Activated naive CD8-positive, alpha-beta T cell (primary cell): ENCODE data around the gene ADGRL3.

Experiments used
- H3K27ac Mint-ChIP-seq: one replicate; pipeline ENCODE4 v1.8.0; 2021; ENCODE audit warnings: mixed read lengths
- H3K27me3 Mint-ChIP-seq: one replicate; pipeline ENCODE4 v1.8.0; 2021; ENCODE audit warnings: mixed read lengths
- H3K36me3 Mint-ChIP-seq: one replicate; pipeline ENCODE4 v1.8.0; 2021; ENCODE audit warnings: mixed read lengths
- H3K4me1 Mint-ChIP-seq: one replicate; pipeline ENCODE4 v1.8.0; 2021; ENCODE audit warnings: low read depth, mixed read lengths
- H3K4me3 Mint-ChIP-seq: one replicate; pipeline ENCODE4 v1.8.0; 2021; ENCODE audit warnings: mild to moderate bottlenecking, mixed read lengths
- H3K9me3 Mint-ChIP-seq: one replicate; pipeline ENCODE4 v1.8.0; 2021; ENCODE audit warnings: low read depth, mixed read lengths

ADGRL3 gene

DNA sequence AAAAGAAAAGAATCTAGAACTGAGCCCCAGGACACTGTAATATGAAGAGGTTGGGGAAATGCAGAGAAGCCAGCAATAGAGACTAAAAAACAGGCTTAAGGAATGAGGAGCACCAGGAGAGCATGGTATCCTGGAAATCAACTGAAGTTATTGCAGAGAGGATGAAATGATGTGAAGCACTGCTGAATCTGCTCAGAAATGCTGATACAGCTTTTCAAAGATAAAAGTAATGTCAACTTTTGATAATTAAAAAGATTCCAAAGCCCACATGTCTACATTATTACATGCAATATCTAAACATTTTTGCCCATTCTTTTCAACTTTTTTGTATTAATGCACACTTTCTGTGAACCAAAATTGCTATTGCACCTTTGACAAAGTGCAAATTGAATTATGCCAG, 718.4 kb downstream of the ADGRL3 start:
- Mint-ChIP-seq H3K27ac (no peak overlapping the region), H3K36me3 (no peaks in the 10 kb centered on the region), H3K4me3 (no peak overlapping the region), H3K27me3 (no peaks in the 10 kb centered on the region), H3K9me3 (peaks cover 6% of the 10 kb centered on the region), H3K4me1 (no peaks in the 10 kb centered on the region)

DNA sequence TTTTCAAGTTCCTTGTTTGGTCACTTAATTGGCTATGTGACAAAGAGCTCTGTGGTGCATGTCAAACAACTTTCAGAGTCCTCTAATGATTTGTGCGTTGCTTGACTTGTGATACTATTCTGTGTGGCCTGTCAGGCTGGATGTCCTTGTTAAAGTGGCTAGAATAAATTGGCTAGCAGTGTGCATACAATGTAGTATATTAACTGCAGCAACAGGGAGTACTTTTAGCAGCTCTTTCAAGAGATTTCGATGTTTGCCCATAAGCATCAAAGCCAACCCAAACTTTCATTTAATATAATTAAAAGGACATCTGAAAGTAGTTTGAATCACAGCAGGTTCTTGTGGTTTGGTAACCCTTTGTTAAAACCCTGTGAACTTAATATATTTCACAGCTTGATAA, 718.9 kb downstream of the ADGRL3 start:
- Mint-ChIP-seq H3K4me1 (no peaks in the 10 kb centered on the region), H3K27ac (no peak overlapping the region), H3K27me3 (no peaks in the 10 kb centered on the region), H3K4me3 (no peak overlapping the region), H3K36me3 (no peaks in the 10 kb centered on the region), H3K9me3 (peaks cover 6% of the 10 kb centered on the region)

DNA sequence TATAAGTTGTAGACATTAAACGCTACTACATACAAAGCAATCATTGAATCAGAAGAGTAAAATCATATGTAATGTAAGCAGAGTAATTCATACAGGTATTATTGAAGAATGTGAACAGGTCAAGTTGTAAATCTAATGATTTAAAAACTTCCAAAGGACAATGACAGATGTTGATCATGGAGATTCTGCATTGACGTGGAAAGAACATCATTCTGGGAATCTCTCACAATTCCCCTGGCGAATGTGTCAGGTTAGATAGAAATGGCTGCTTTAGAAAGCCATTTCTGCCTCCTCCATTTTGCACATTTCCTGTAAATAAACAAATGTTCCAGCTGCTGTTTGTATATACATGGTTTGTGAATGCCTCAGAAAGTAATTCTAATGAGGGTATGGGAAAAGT, 719.4 kb downstream of the ADGRL3 start:
- Mint-ChIP-seq H3K27me3 (no peaks in the 10 kb centered on the region), H3K9me3 (peaks cover 6% of the 10 kb centered on the region), H3K27ac (no peak overlapping the region), H3K4me1 (no peaks in the 10 kb centered on the region), H3K4me3 (no peak overlapping the region), H3K36me3 (no peaks in the 10 kb centered on the region)

DNA sequence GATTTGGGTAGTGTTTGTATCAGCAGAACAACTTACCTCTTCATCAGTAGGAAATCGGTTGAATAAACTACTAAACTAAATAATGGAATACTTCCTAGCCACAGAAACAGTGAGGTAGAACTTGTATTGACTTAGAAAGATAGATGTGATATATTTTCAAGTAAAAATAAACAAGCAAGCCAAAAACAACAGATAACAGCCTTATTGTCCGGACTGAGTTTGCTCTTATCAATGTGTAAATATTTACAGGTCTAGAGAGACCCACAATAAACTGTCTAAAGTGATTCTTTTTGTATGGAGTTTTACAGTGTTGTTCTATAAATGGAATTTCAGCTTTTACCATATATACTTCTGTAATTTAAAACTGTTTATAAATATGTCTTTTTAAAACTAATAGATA, 721.8 kb downstream of the ADGRL3 start:
- Mint-ChIP-seq H3K27me3 (no peaks in the 10 kb centered on the region), H3K4me3 (no peak overlapping the region), H3K36me3 (no peaks in the 10 kb centered on the region), H3K4me1 (no peaks in the 10 kb centered on the region), H3K27ac (no peak overlapping the region), H3K9me3 (peaks cover 9% of the 10 kb centered on the region)

DNA sequence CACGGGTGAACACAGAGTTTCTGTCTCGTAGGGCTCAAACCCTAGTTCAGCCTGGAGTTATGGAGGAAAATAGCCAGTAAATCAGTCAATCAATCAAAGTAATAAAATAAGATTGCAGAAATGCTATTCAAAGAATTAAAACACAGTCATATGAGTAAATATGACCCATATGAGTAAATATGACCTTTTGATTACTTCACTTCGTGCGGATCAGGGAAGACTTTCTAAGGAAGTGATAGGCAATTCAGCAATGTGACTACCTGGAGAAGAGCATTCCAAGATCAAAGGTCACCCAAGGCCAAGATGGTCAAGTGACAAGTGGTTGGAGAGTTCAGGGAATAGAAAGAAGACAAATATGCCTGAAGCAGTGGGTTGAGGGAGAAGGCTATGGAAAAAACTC, 722.6 kb downstream of the ADGRL3 start:
- Mint-ChIP-seq H3K27ac (no peak overlapping the region), H3K9me3 (peaks cover 8% of the 10 kb centered on the region), H3K36me3 (no peaks in the 10 kb centered on the region), H3K4me3 (no peak overlapping the region), H3K4me1 (no peaks in the 10 kb centered on the region), H3K27me3 (no peaks in the 10 kb centered on the region)

DNA sequence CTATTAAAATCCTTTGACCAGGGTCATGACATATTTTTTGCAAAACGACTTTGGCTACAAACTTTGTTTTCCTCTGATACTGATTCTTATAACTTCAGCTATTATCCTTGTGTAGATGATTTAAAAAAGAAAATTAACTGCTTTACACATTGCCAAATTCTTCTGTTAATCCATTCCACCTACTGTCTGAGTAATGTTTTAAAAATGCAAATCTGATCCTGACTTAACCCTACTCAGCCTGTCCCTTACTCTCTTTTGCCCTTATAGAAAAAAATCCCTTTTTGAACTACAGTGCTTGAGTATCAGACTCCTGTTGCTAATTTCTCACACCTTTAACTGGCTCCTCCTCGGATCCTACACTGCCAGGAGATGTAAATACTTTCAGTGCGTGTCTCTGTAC, 723.1 kb downstream of the ADGRL3 start:
- H3K9me3 Mint-ChIP-seq, result peaks cover 4% of the 10 kb centered on the region
- no peak overlapping the region for H3K27ac Mint-ChIP-seq
- no peaks in the 10 kb centered on the region for H3K4me1 Mint-ChIP-seq
- no peak overlapping the region for H3K4me3 Mint-ChIP-seq
- no peaks in the 10 kb centered on the region for H3K27me3 Mint-ChIP-seq
- no peaks in the 10 kb centered on the region for H3K36me3 Mint-ChIP-seq

DNA sequence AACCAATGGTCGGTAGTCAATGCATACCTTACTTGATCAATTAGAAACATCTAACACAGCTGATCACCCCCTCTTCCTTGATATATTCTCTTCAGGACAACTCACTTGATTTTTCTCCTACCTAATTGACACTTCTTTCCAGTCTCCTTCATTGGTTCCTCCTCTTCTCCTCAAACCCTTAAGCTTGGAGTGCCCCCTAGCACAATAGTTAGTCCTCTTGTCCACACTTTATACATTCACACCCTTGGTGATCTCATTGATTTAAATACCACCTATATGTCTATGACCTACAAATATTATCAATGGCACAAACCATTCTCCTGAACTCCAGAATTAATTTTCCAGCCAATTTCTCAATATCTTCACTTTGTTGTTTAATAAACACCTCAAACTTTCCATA, 724.0 kb downstream of the ADGRL3 start:
- Mint-ChIP-seq H3K27ac (no peak overlapping the region), H3K36me3 (no peaks in the 10 kb centered on the region), H3K9me3 (peaks cover 3% of the 10 kb centered on the region), H3K27me3 (no peaks in the 10 kb centered on the region), H3K4me3 (no peak overlapping the region), H3K4me1 (no peaks in the 10 kb centered on the region)

DNA sequence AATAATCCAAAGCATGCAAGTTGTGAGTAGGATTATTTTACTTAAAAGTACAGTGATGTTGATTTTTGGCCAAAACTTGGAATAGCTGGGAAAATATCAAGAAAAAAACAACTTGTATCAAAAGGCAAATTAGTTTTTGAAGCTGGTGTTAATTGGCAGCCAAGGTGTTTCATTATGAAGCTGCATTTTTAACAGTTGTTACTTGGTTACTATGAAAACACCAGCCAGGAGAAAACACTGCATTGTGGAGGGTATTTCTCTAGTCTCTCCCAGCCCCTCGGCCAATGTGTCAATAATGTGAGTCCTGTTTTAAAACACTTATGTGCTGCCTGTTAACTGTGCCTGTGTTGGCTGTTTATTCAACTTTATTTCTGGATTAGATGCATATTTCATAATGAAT, 733.4 kb downstream of the ADGRL3 start:
- H3K27ac Mint-ChIP-seq, result no peak overlapping the region
- H3K4me3 Mint-ChIP-seq, result no peak overlapping the region
- no peaks in the 10 kb centered on the region for H3K36me3 Mint-ChIP-seq
- H3K27me3 Mint-ChIP-seq, result no peaks in the 10 kb centered on the region
- peaks cover 2% of the 10 kb centered on the region for H3K4me1 Mint-ChIP-seq
- peaks cover 3% of the 10 kb centered on the region for H3K9me3 Mint-ChIP-seq

DNA sequence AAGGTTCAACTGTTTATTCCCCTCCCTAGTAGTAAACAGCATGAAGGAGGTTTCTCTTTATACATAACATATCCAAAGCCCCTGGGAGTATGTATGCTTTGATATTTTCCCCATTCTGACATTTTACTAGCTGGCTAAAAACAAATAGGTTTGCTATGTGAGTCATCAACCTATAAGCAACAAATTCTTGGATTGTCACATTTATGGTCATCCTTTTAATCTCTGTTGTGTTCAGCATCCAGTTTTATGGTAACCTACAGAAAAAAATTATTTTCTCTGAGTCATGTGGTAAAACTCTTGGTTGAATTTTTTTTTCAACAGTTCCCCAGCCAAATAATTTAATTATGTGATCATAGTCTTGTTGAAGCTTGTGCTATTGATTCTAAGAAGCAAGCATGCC, 734.1 kb downstream of the ADGRL3 start:
- no peaks in the 10 kb centered on the region for H3K27me3 Mint-ChIP-seq
- no peaks in the 10 kb centered on the region for H3K36me3 Mint-ChIP-seq

DNA sequence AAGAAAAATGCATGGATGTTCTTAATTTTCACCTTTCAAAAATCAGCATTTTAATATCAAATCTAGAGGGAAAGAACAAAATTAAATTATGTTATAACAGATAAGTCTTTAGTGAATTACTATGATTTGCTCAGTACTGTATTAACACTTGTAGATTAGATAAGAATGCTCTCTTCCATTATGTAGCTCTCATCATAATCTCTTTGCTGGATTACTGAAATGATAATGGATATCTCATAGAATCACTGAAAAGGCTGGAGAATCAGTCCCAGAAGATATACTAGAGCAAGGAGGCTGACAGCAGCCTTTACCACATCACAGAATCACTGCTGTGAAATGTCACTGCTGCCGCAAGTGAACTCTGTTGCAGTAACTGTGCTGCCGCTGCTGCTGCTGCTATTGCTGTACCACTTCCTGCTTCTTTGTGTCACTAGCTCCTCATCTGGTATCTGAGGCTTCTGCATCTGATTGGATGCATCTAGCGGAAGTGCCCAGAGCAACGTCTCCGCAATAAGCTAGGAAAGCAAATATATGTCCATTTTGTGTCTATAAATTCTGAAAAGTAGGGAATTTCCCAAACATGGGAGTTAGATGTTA, 738.2 kb downstream of the ADGRL3 start:
- Mint-ChIP-seq H3K4me3 (no peak overlapping the region), H3K9me3 (peaks cover 3% of the 10 kb centered on the region), H3K4me1 (peaks cover 2% of the 10 kb centered on the region), H3K27me3 (no peaks in the 10 kb centered on the region), H3K27ac (no peak overlapping the region), H3K36me3 (no peaks in the 10 kb centered on the region)

More for the DNA sequence above, 734.1 kb downstream of the ADGRL3 start:
- H3K27ac Mint-ChIP-seq, result no peak overlapping the region
- H3K4me3 Mint-ChIP-seq, result no peak overlapping the region
- peaks cover 2% of the 10 kb centered on the region for H3K4me1 Mint-ChIP-seq
- H3K9me3 Mint-ChIP-seq, result peaks cover 3% of the 10 kb centered on the region

DNA sequence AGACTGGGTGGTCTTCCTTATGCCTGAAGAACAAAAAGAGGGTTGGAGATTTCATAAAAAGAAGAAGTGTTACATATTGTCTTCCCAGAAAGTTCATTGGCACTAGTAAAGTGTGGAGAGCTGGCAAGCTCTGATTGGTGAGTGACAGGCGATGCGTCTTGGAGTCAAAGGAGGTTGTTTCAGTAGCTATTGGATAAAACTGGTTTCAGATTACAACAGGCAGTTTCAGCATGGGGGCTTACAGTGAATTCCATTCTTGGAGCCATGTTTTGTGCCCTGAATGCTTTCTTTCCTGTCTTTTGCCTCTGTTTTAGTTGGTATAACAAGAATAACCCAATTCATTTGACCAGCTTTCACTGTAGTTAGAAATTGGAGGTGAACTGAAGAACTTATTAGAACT, 750.5 kb downstream of the ADGRL3 start:
- Mint-ChIP-seq H3K4me1 (no peaks in the 10 kb centered on the region), H3K36me3 (no peaks in the 10 kb centered on the region), H3K27ac (no peak overlapping the region), H3K4me3 (no peak overlapping the region), H3K27me3 (no peaks in the 10 kb centered on the region), H3K9me3 (peaks cover 11% of the 10 kb centered on the region)

DNA sequence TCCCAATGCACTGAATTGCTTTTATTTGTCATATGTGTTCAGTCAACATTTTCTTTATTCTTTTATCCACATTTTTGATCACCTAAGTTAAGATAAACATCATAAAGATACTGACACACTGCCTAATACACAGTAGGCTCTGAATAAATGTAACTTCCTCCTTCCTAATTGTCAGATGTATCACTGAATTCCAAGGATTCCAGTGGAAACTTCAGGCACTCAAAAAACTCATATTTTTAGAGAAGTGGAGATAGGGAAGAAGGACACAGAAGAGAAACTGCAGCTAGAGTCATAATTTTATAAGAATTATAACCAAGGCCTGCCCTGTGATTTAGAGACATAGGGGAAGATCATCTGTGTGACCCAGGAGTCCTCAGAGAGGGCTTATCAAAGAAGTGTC, 753.3 kb downstream of the ADGRL3 start:
- Mint-ChIP-seq H3K9me3 (peaks cover 11% of the 10 kb centered on the region), H3K4me3 (no peak overlapping the region), H3K4me1 (no peaks in the 10 kb centered on the region), H3K27ac (no peak overlapping the region), H3K36me3 (no peaks in the 10 kb centered on the region), H3K27me3 (no peaks in the 10 kb centered on the region)

DNA sequence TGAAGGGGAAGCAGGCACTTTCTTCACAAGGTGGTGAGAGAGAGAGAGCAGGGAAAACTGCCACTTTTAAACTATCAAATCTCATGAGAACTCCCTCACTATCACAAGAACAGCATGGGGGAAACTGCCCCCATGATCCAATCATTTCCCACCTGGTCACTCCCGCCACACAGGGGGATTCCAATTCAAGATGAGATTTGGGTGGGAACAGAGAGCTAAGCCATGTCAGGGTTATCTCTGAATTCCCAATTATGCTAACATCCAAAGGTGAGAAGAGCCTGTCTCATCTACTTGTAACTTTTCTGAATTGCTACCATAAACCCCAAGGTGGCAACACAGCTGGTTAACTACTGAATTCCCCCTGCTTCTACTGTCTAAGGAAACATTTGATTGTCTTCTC, 758.5 kb downstream of the ADGRL3 start:
- Mint-ChIP-seq H3K36me3 (no peaks in the 10 kb centered on the region), H3K9me3 (peaks cover 10% of the 10 kb centered on the region), H3K27me3 (no peaks in the 10 kb centered on the region), H3K4me1 (no peaks in the 10 kb centered on the region), H3K4me3 (no peak overlapping the region), H3K27ac (no peak overlapping the region)

DNA sequence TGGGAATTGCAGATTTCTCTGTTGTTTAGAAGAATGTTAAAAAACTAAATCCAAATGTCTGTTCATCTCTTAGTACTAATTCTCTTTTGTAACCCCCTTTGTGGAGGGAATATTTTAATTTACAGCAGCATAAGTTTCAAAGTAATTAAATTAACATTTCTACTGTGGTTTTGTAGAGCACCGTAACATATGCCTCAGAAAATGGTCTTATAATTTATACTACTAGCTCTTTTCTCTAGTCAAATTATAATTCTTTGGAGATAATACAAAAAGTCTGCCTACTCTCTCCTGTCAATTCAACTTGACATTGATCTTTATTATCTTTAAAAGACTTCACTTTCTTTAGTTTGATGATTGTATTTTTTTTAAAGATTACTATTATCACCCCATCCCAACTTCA, 759.0 kb downstream of the ADGRL3 start:
- H3K9me3 Mint-ChIP-seq, result peaks cover 10% of the 10 kb centered on the region
- H3K4me3 Mint-ChIP-seq, result no peak overlapping the region
- H3K4me1 Mint-ChIP-seq, result no peaks in the 10 kb centered on the region
- H3K27me3 Mint-ChIP-seq, result no peaks in the 10 kb centered on the region
- H3K27ac Mint-ChIP-seq, result no peak overlapping the region
- H3K36me3 Mint-ChIP-seq, result no peaks in the 10 kb centered on the region

DNA sequence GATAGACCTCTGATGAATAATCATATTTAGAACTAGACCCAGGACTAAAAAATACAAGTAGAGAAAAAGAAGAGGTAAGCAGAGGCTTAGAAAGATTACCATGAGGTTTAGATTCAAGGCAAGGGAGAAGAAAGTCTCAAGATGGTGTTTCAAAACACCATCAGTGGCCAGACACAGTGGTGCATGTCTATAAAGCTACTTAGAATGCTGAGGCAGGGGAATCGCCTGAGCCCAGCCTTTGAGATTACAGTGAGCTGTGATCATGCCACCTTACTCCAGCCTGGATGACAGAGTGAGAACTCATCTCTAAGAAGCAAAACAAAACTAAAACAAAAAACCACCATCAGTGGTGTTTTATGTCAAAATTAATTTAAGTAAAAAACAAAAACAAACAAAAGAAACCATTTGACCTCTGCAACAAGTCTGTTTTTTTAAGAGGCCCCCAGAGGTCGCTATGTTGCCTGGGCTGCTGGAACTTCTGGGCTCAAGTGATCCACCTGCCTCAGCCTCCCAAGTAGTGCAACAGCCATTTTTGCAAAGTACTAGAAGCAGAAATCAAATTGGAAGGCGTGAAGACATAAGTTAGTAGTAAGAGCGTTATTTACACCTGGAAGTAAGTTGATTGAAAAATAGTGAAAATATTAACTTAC, 784.3 kb downstream of the ADGRL3 start:
- peaks cover 12% of the 10 kb centered on the region for H3K9me3 Mint-ChIP-seq
- no peaks in the 10 kb centered on the region for H3K36me3 Mint-ChIP-seq
- no peak overlapping the region for H3K27ac Mint-ChIP-seq
- no peaks in the 10 kb centered on the region for H3K4me1 Mint-ChIP-seq
- no peaks in the 10 kb centered on the region for H3K27me3 Mint-ChIP-seq
- no peak overlapping the region for H3K4me3 Mint-ChIP-seq

DNA sequence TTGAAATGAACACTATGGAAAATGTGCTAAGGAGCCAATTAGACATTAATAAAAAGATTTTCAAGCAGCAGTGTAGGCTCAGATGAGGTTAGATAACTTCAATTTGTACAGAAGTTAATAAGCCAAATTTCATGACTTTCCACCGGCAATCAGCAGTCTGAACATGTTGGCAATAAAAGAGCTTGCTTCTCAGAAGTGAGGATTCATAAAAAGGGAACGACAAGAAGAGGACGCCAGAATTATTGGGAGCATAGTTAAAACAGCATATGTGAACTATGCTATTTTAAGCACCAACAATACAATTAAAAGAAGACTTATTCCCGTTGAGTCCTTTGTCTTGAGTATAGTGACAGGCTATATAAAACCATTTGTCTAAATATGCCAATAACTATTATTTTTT, 785.3 kb downstream of the ADGRL3 start:
- no peaks in the 10 kb centered on the region for H3K27me3 Mint-ChIP-seq
- no peak overlapping the region for H3K4me3 Mint-ChIP-seq
- H3K27ac Mint-ChIP-seq, result no peak overlapping the region
- peaks cover 9% of the 10 kb centered on the region for H3K9me3 Mint-ChIP-seq
- no peaks in the 10 kb centered on the region for H3K36me3 Mint-ChIP-seq
- H3K4me1 Mint-ChIP-seq, result no peaks in the 10 kb centered on the region
